ENCODE measurements around the gene SIPA1L3.
"Not testable (repeated sequence)": the region's sequence is repeated elsewhere in the genome, so short reads cannot be mapped to it uniquely, and the experiment has no call there.

Gene SIPA1L3

GRCh38 chr19:38229585-38230073, 322.6 kb downstream of the SIPA1L3 start:
- DNase-seq (ENCODE audit: low read depth in 2 of 2, low spot score in 1 of 2) = peak in 1 of 2 donors; percentile 27

- not testable (repeated sequence) for DNase-seq (ENCODE audit: low read depth in 2 of 2, low spot score in 1 of 2)
These were observed 323.6 kb downstream of the SIPA1L3 start for GRCh38 chr19:38230506-38231133.

DNA sequence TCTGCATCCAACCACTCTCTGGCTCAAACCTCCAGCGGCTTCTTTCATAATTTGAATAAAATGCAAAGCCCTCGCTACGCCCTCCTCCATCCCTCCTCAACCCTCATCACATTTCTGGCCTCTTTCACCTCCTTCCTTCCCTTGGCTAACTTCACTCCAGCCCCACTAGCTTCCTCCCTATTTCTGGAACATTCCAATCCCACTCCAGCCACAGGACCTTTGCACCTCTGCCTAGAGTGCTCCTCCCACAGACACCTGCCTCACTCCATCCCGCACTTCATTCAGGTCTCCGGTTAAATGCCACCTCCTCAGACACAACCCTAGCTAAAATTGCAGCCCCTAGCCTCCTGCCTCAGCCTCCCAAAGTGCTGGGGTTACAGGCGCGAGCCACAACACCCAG, 324.9 kb downstream of the SIPA1L3 start:
- no peak for DNase-seq (ENCODE audit: low read depth in 2 of 2, low spot score in 1 of 2)

DNA sequence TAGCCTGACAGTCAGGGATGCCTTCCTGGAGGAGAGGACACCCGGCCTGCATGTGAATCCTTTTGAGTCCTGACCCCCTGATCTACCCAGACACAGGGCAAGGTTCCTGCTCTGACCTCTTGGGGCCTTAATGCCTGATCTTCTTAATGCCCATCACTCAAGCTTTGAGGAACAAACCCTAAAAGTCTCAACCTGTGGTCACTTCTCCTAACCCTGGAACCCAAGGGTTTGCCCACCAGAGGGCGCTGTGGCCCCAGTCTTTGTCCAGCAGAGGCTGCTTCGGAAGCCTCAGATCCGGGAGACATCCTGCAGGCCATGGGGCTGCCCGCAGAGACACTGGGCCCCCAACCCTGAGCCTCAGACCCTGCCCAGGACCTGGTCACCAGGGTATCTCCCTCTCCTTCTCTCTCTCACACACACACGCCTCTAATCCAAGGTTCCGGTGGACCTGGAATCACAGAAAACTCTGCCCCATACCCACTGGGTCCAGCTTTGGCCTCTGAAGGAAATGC, 326.8 kb downstream of the SIPA1L3 start:
- peak; percentile 53 to 54 for DNase-seq (ENCODE audit: low read depth in 2 of 2, low spot score in 1 of 2)

DNA sequence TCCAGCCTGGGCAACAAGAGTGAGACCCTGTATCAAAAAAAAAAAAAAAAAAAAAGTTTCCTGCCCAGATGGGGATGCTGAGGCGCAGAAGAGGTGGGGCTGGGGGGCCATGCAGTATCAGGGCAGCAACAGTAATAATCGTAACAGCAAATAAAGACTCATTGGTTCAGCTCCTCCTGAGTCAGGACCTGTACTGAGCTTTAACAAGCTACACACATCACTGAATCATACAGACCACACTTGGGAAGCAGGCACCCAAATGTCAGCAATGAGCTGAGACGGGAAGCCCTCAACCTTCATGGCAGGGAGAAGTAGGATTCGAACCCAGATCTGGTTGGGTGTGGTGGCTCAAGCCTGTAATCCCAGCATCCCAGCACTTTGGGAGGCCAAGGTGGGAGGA, 327.6 kb downstream of the SIPA1L3 start:
- DNase-seq (ENCODE audit: low read depth in 2 of 2, low spot score in 1 of 2) = no peak

- DNase-seq (ENCODE audit: low read depth in 2 of 2, low spot score in 1 of 2) = no peak
These were observed 332.8 kb downstream of the SIPA1L3 start for GRCh38 chr19:38239816-38240215.

GRCh38 chr19:38243279-38243673, 336.3 kb downstream of the SIPA1L3 start:
- no peak for DNase-seq (ENCODE audit: low read depth in 2 of 2, low spot score in 1 of 2)

DNA sequence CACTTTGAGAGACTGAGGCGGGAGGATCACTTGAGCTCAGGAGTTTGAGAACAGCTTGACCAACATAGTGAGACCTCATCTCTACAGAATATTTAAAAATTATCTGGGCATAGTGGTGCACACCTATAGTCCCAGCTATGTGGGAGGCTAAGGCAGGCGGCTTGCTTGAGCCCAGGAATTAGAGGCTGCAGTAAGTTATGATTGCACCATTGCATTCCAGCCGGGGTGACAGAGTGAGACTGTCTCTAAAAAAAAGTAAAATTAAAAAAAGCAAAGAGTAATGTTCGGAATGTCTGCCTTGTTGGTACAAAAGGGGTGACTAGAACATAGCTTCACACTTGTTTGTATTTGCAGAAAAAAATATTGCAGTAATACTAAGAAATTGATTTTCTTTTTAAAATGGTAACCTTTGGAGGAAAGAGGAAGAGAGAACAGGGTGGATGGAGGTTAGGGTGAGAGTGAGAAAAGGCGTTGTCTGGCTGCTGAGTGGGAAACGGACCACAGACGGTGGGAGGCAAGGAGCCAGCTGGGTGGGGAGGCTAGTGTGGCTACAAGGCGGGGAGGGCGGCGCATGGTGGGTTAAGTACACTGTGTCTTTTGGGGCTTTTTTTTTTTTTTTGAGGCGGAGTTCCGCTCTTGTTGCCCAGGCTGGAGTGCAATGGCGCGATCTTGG, 339.0 kb downstream of the SIPA1L3 start:
- DNase-seq (ENCODE audit: low read depth in 2 of 2, low spot score in 1 of 2) = no peak

DNA sequence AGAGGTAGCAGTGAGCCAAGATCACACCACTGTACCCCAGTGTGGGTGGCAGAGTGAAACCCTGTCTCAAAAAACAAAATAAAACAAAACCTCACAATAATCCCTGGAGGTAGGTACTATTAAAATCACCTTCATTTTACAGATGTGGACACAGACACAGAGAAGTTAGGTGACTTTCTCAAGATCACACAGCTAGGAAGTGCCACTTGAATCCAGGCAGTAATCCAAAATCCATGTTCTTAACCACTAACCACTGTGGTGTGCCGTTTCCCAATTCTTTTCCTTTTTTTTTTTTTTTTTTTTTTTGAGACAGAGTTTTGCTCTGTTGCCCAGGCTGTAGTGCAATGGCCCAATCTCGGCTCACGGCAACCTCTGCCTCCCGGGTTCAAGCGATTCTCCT, 340.1 kb downstream of the SIPA1L3 start:
- DNase-seq (ENCODE audit: low read depth in 2 of 2, low spot score in 1 of 2) = no peak

GRCh38 chr19:38247734-38248268, 340.8 kb downstream of the SIPA1L3 start:
- no peak for DNase-seq (ENCODE audit: low read depth in 2 of 2, low spot score in 1 of 2)

DNA sequence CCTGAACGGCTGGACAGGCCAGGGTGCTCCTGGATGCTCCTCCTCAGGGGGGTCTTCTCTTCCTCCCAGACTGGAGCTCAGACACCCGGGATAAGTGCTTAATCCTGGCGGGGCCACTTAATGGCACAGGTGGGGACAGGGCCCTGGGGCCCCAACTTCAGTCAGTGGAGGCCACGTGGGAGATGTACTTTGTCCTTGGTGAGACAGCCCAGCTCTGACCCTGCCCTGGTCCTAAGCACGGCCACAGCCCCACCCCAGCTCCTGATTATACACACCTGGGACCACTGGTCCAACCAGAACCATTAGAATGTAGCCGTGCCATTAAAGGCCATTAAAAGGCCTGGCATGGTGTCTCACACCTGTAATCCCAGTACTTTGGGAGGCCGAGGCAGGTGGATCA, 341.4 kb downstream of the SIPA1L3 start:
- no peak for DNase-seq (ENCODE audit: low read depth in 2 of 2, low spot score in 1 of 2)

DNA sequence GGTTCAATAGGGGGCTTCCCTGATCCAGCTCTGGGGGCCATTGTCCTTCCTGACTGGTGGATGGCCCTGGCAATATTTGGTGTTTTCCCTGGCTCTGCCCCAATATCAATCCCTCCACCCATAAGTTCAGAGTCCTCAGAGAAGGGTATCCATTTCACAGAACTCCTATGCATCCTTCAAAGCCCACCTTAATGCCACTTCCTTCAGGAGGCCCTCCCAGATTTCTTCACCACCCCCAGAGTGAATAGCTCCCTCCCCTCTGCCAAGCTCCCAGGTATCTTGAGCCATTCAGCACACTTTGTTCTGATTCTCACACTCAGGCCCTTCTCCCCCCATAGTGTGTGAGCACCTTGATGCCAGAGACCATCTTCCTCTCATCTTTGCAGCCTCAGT, 343.4 kb downstream of the SIPA1L3 start:
- no peak for DNase-seq (ENCODE audit: low read depth in 2 of 2, low spot score in 1 of 2)

DNA sequence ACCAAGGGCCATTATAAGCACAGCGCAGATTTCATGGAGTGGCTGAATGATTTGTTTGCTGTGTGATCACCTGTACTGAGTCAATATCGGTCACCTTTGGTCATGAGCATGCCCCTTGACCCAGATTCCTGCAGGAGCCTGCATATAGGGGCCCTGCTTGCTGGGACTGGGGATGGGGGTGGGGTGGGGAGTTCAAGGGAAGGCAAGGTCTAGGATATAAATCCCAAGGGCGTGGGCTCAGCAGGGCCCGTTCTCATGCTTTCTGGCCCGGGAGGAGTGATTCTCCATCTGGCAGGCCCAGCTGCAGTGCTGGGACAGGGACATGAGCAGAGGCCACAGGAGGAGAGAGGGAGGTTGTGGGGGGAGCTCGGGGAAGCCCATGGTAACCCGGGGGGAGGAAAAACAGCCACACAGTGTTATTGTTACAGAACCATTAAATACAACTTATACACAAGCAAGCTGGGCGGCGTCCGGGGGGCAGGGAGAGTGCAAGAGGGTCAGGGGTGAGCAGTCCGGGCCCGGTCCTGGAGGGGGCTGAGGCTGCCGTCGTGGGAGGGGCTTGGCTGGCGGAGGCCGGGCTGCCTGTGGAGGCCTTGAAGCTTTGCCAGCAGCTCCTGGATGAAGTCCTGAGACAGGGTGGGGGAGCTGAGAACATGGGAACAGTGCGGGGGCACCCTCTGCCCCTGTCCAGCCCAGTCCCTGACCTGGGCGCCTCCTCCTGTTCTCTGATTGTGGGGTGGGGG, 344.0 kb downstream of the SIPA1L3 start:
- DNase-seq (ENCODE audit: low read depth in 2 of 2, low spot score in 1 of 2) = no peak

DNA sequence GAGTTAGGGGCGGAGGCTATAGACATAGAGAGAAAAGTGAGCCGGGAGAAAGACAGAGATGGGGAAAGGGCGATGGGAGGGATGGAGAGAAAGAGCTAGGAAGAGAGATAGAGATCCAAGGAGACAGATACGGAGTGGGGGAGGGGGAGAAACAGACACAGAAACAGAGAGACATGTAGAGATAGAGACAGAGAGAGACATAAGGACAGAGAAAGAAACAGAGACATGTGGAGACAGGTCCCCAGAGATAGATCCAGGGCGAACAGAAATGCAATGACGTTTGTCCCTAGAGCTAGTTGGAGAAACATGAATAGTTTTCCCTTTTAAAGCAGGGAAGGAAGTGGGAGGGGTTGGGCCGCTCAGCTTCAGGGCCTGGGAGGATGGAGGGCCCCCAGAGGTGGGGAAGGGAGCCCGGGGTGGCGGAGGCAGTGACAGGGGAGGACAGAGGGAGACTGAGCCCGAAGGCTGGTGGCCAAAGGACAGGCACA, 344.6 kb downstream of the SIPA1L3 start:
- no peak for DNase-seq (ENCODE audit: low read depth in 2 of 2, low spot score in 1 of 2)

GRCh38 chr19:38252385-38252784, 345.4 kb downstream of the SIPA1L3 start:
- no peak for DNase-seq (ENCODE audit: low read depth in 2 of 2, low spot score in 1 of 2)

DNA sequence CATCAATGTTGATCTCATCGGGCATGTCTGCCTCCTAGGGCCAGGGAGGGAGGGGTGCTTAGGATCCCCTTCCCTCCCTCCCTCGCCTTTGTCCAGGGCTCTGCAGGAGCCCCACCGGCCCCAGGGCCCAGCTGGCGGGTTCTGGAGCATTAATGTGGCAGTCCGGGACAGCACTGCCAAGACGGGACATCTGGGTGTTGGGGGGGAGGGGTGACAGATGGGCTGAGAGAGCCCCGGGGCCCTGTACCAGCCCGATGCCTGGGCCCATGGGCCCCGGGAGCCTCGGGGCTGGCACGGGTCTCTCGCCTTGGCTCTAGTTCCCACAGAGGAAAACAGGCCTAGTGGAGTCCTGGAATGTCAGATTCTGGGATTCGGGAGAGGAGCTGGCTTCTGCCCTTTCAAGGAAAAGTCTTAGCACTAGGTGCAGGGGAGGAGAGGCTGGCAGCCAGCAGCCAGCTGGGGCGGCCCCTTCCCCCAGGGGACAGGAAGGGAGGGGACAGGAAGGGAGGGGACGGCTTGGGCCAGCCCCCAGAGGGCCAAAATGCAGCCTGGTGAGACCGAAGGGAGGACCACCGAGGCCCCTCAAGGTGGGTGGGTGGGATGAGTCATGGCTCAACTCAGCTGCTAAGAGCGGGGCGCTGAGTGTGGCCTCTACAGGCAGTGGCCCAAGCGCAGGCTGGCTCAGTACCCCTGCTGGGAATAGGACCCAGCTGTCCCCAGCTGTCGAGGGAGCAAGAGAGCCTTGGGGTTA, 346.1 kb downstream of the SIPA1L3 start:
- no peak for DNase-seq (ENCODE audit: low read depth in 2 of 2, low spot score in 1 of 2)

- DNase-seq (ENCODE audit: low read depth in 2 of 2, low spot score in 1 of 2) = no peak
These were observed 346.8 kb downstream of the SIPA1L3 start for GRCh38 chr19:38253788-38254187.

- no peak for DNase-seq (ENCODE audit: low read depth in 2 of 2, low spot score in 1 of 2)
These were observed 348.5 kb downstream of the SIPA1L3 start for GRCh38 chr19:38255383-38256014.

All from stimulated activated CD8-positive, alpha-beta memory T cell treated with anti-CD3 and anti-CD28 coated beads, Interleukin-4, amount 100 ng/mL, for 1 hour (primary cell).